A549 (cell line): ENCODE data around the gene KLHL13. TPM values are rescaled to one million over a fixed set of nuclear protein-coding genes. Genes with fewer than 3 reads are reported as not detected.
"Not testable (repeated sequence)": the region's sequence is repeated elsewhere in the genome, so short reads cannot be mapped to it uniquely, and the experiment has no call there.

Experiments
- ATAC-seq, 2 experiments: fragments of 200-7000 bp in 1 of 2; fragments of >200 bp in 1 of 2; cut with Nextera tagmentation in 1 of 2; cut with Tn5 transposase in 1 of 2; 3 replicates each; pipeline versions ENCODE4 v1.8.0 to v1.9.1; 2018 to 2020; ENCODE audit warnings: mild to moderate bottlenecking in 1 of 2, moderate library complexity in 1 of 2
- CTCF ChIA-PET: fragments of 300-600 bp; sonication (Branson Sonifier 250); formaldehyde crosslinking; extraction: SDS; loops from one replicate; lab custom pipeline; 2021; ENCODE audit warnings: antibody characterized with exemption, inconsistent platforms; lab: Yijun Ruan, JAX
- POLR2A ChIA-PET: fragments of 350-600 bp; formaldehyde crosslinking; extraction: SDS; loops from one replicate; lab custom pipeline; 2021; ENCODE audit warnings: antibody characterized with exemption, inconsistent platforms; lab: Yijun Ruan, JAX
- DNase-seq, 2 experiments: peaks; one replicate each; pipeline versions ENCODE4 v3.0.0 to v3.0.0-alpha.2; 2011 to 2016; ENCODE audit warnings: low read depth in 1 of 2, low spot score in 1 of 2
- FAIRE-seq: peaks from 2 replicates; lab custom pipeline; 2011; peaks lifted over from hg19 to GRCh38; lab: Jason Lieb, UNC
- H3K27ac ChIP-seq, 2 experiments: fragments of >200 bp; sonication (Bioruptor Twin); formaldehyde crosslinking; 3 replicates each; pipeline ENCODE4 v1.5.1; 2016 to 2017
- H3K4me1 ChIP-seq: fragments of >200 bp; sonication (Bioruptor Twin); formaldehyde crosslinking; 3 replicates; pipeline ENCODE4 v1.6.1; 2016
- H3K4me2 ChIP-seq: fragments of >200 bp; sonication (Bioruptor Twin); formaldehyde crosslinking; 3 replicates; pipeline ENCODE4 v1.6.1; 2016
- H3K4me3 ChIP-seq: fragments of >200 bp; sonication (Bioruptor Twin); formaldehyde crosslinking; 3 replicates; pipeline ENCODE4 v1.5.1; 2016
- H3K9me3 ChIP-seq: fragments of >200 bp; sonication (Bioruptor Twin); formaldehyde crosslinking; 3 replicates; pipeline ENCODE4 v1.6.1; 2016
- BHLHE40 ChIP-seq: IDR thresholded peaks from 2 replicates; pipeline ENCODE4 v1.6.1; 2012; ENCODE audit warnings: low read depth, low read length, inconsistent platforms
- EHMT2 ChIP-seq: fragments of 200-600 bp; sonication (generic); IDR thresholded peaks from 2 replicates; pipeline ENCODE4 v1.6.1; 2016; ENCODE audit warnings: antibody characterized with exemption, low read depth, mild to moderate bottlenecking, moderate library complexity
- FOSB ChIP-seq: fragments of 250-450 bp; sonication (Bioruptor Pico); IDR thresholded peaks from 2 replicates; pipeline ENCODE4 v1.5.0; 2020; ENCODE audit warnings: mild to moderate bottlenecking, moderate library complexity
- FOXS1 ChIP-seq: fragments of 250-450 bp; sonication (Bioruptor Pico); IDR thresholded peaks from 2 replicates; pipeline ENCODE4 v1.5.0; 2020; ENCODE audit warnings: mild to moderate bottlenecking, moderate library complexity
- HEYL ChIP-seq: fragments of 250-450 bp; sonication (Bioruptor Pico); IDR thresholded peaks from 2 replicates; pipeline ENCODE4 v1.8.0; 2021; ENCODE audit warnings: mild to moderate bottlenecking, moderate library complexity
- HOXB13 ChIP-seq: fragments of 250-450 bp; sonication (Bioruptor Pico); IDR thresholded peaks from 2 replicates; pipeline ENCODE4 v1.5.0; 2020; ENCODE audit warnings: low read depth, mild to moderate bottlenecking, moderate library complexity
- HOXB5 ChIP-seq: fragments of 250-450 bp; sonication (Bioruptor Pico); IDR thresholded peaks from 2 replicates; pipeline ENCODE4 v1.5.0; 2020; ENCODE audit warnings: mild to moderate bottlenecking, moderate library complexity
- JUN ChIP-seq, 2 experiments: fragments of >200 bp; sonication (Bioruptor Twin); formaldehyde crosslinking; IDR thresholded peaks; 2 replicates in 1 of 2; 3 replicates in 1 of 2; pipeline ENCODE4 v1.6.1; 2016 to 2017
- KDM1A ChIP-seq: fragments of 200-600 bp; sonication (generic); IDR thresholded peaks from 2 replicates; pipeline ENCODE4 v1.6.1; 2016; ENCODE audit warnings: low read depth, mild to moderate bottlenecking
- MAZ ChIP-seq: fragments of 150-350 bp; IDR thresholded peaks from 2 replicates; pipeline ENCODE4 v1.6.1; 2014; ENCODE audit warnings: antibody characterized with exemption, low read depth, low read length, borderline replicate concordance
- NFE2L2 ChIP-seq: fragments of 150-350 bp; conservative IDR thresholded peaks from 2 replicates; pipeline ENCODE4 v1.6.1; 2014; ENCODE audit warnings: low read length
- NPAS2 ChIP-seq: fragments of 250-450 bp; sonication (Bioruptor Pico); IDR thresholded peaks from 2 replicates; pipeline ENCODE4 v1.8.0; 2022; ENCODE audit warnings: mild to moderate bottlenecking, moderate library complexity, borderline replicate concordance
- NR3C1 ChIP-seq: fragments of >200 bp; sonication (Bioruptor Twin); formaldehyde crosslinking; IDR thresholded peaks from 3 replicates; pipeline ENCODE4 v1.6.1; 2017
- PHF8 ChIP-seq: fragments of 200-600 bp; sonication (generic); IDR thresholded peaks from 2 replicates; pipeline ENCODE4 v1.6.1; 2016; ENCODE audit warnings: low read depth, mild to moderate bottlenecking, antibody characterized with exemption, moderate library complexity, borderline replicate concordance
- POLR2AphosphoS2 ChIP-seq: conservative IDR thresholded peaks from 2 replicates; pipeline ENCODE4 v1.6.1; 2012; ENCODE audit warnings: low read length, improper control_type of control experiment, inconsistent platforms
- RAD21 ChIP-seq, 2 experiments: fragments of >200 bp in 1 of 2; sonication (Bioruptor Twin) in 1 of 2; formaldehyde crosslinking in 1 of 2; IDR thresholded peaks in 1 of 2; conservative IDR thresholded peaks in 1 of 2; 2 replicates in 1 of 2; 3 replicates in 1 of 2; pipeline ENCODE4 v1.6.1; 2012 to 2018; ENCODE audit warnings: inconsistent platforms in 1 of 2
- RARB ChIP-seq: fragments of 250-450 bp; sonication (Bioruptor Pico); IDR thresholded peaks from 2 replicates; pipeline ENCODE4 v1.8.0; 2021; ENCODE audit warnings: mild to moderate bottlenecking, moderate library complexity
- TFCP2L1 ChIP-seq: fragments of 250-450 bp; sonication (Bioruptor Pico); IDR thresholded peaks from 2 replicates; pipeline ENCODE4 v1.5.0; 2021; ENCODE audit warnings: mild to moderate bottlenecking
- ZC3H11A ChIP-seq: fragments of 450-650 bp; IDR thresholded peaks from 2 replicates; pipeline ENCODE4 v1.6.1; 2014; ENCODE audit warnings: antibody characterized with exemption, mild to moderate bottlenecking
- ZFP36 ChIP-seq: fragments of 450-650 bp; IDR thresholded peaks from 2 replicates; pipeline ENCODE4 v1.6.1; 2014; ENCODE audit warnings: borderline replicate concordance; ENCODE audit not compliant: partially characterized antibody
- ZSCAN20 ChIP-seq: fragments of 250-450 bp; sonication (Bioruptor Pico); IDR thresholded peaks from 2 replicates; pipeline ENCODE4 v1.8.0; 2022; ENCODE audit warnings: mild to moderate bottlenecking, moderate library complexity
- WGBS: methylation state at CpG from one replicate; pipeline ENCODE4 v1.1.6; 2017; ENCODE audit errors: missing lambda C conversion rate; 5-methylcytosine and 5-hydroxymethylcytosine counted together
- polyA plus RNA-seq, 4 experiments: library from polyadenylated mRNA; depleted of rRNA in 3 of 4; stranded (reverse); fragments of >200 nt; fragmentation: RNase III in 1 of 4; extraction: RNeasy Plus Mini Kit Qiagen cat#74134 plus additional on column Dnase treatment in 1 of 4; gene quantifications; 2 replicates in 3 of 4; 3 replicates in 1 of 4; pipeline ENCODE4 v1.2.3, GENCODE V29; 2011 to 2017
- TF ChIP-seq, protein P1 (sequence below): fragments of 150-350 bp; IDR thresholded peaks from 2 replicates; pipeline ENCODE4 v1.6.1; 2014; ENCODE audit warnings: low read depth, mild to moderate bottlenecking, low read length
- TF ChIP-seq, protein P2 (sequence below): IDR thresholded peaks from 2 replicates; pipeline ENCODE4 v1.6.1; 2012; ENCODE audit warnings: low read depth, borderline replicate concordance
- TF ChIP-seq, protein P3 (sequence below): IDR thresholded peaks from 2 replicates; pipeline ENCODE4 v1.6.1; 2012
- TF ChIP-seq, protein P4 (sequence below): fragments of >200 bp; sonication (Bioruptor Twin); formaldehyde crosslinking; IDR thresholded peaks from 3 replicates; pipeline ENCODE4 v1.6.1; 2016
- TF ChIP-seq, protein P5 (sequence below): fragments of 200-600 bp; sonication (generic); IDR thresholded peaks from 2 replicates; pipeline ENCODE4 v1.6.1; 2016; ENCODE audit warnings: antibody characterized with exemption, mild to moderate bottlenecking, moderate library complexity
- TF ChIP-seq, protein P6 (sequence below): fragments of 250-450 bp; sonication (Bioruptor Pico); IDR thresholded peaks from 2 replicates; pipeline ENCODE4 v1.5.0; 2021; ENCODE audit warnings: mild to moderate bottlenecking, moderate library complexity, borderline replicate concordance

The KLHL13 gene
- polyA plus RNA-seq, 2 of the 4 experiments (the other 2 are of a cell fraction), result 0.76 to 1.0 TPM

DNA sequence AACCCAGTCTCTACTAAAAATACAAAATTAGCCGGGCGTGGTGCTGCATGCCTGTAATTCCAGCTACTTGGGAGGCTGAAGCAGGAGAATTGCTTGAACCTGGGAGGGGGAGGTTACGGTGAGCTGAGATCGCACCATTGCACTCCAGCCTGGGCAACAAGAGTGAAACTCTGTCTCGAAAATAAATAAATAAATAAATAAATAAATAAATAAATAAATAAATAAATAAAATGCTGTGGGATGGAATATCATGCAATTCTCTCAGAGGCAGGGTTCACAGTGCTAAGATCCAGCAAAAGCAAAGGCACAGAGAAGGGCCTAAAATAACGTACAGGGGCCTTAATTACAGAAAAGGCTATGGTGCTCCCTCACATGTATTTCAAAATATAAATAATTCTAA lies 114.2 kb downstream of the KLHL13 start:
- H3K4me3 ChIP-seq, ATAC-seq, H3K4me1 ChIP-seq, H3K4me2 ChIP-seq, DNase-seq, H3K9me3 ChIP-seq, CTCF ChIA-PET: not testable (repeated sequence)
- TF ChIP-seq ZC3H11A, result peak; percentile 48
- TF ChIP-seq, all 56 proteins: peak for 1; not testable (repeated sequence) for 55
- H3K27ac ChIP-seq, FAIRE-seq, POLR2A ChIA-PET: not testable (repeated sequence)
- WGBS, result 49% methylated on average over 4 of the region's 6 CpGs

DNA sequence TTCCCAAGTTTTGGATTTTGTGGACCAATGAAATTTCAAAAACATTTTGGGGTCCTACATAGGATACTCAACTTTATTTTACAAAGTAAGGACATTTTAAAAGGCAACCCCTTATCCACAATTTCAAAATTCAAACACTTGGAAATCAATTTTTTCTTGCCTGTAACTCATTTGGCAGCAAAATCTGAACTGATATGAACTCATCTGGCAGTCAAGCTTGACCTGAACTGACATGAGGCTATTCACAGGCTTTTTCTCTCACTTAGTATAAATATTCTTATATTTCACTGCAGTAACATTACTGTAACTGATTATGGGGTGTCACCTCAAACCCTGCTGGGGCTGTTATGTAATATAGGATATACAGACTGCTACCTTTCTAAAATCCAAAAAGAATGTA lies 116.1 kb downstream of the KLHL13 start:
- DNase-seq (no peak), ATAC-seq (no peak), FAIRE-seq (no peak)
- Histone ChIP-seq H3K9me3 (no peaks in the 10 kb centered on the region), H3K4me1 (no peaks in the 10 kb centered on the region), H3K4me2 (no peak overlapping the region), H3K4me3 (no peak overlapping the region), H3K27ac (no peak overlapping the region)
- TF ChIP-seq MAZ (no peak), HEYL (CRISPR knock-in tag) (no peak), HOXB5 (CRISPR knock-in tag) (no peak), TFCP2L1 (CRISPR knock-in tag) (no peak), NPAS2 (CRISPR knock-in tag) (no peak), JUN (IDR thresholded peaks at IDR 0.05) (no peak), ZSCAN20 (no peak), KDM1A (no peak), RARB (CRISPR knock-in tag) (no peak), ZFP36 (no peak), EHMT2 (no peak), BHLHE40 (no peak), PHF8 (no peak), NFE2L2 (no peak), NR3C1 (no peak)
- TF ChIP-seq, protein P1, sequence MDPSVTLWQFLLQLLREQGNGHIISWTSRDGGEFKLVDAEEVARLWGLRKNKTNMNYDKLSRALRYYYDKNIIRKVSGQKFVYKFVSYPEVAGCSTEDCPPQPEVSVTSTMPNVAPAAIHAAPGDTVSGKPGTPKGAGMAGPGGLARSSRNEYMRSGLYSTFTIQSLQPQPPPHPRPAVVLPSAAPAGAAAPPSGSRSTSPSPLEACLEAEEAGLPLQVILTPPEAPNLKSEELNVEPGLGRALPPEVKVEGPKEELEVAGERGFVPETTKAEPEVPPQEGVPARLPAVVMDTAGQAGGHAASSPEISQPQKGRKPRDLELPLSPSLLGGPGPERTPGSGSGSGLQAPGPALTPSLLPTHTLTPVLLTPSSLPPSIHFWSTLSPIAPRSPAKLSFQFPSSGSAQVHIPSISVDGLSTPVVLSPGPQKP, result no peak
- TF ChIP-seq, protein P2, sequence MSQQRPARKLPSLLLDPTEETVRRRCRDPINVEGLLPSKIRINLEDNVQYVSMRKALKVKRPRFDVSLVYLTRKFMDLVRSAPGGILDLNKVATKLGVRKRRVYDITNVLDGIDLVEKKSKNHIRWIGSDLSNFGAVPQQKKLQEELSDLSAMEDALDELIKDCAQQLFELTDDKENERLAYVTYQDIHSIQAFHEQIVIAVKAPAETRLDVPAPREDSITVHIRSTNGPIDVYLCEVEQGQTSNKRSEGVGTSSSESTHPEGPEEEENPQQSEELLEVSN, result no peak
- TF ChIP-seq, protein P3, sequence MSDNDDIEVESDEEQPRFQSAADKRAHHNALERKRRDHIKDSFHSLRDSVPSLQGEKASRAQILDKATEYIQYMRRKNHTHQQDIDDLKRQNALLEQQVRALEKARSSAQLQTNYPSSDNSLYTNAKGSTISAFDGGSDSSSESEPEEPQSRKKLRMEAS, result no peak
- CTCF ChIA-PET, result no interaction called here
- POLR2A ChIA-PET, result no interaction called here

DNA sequence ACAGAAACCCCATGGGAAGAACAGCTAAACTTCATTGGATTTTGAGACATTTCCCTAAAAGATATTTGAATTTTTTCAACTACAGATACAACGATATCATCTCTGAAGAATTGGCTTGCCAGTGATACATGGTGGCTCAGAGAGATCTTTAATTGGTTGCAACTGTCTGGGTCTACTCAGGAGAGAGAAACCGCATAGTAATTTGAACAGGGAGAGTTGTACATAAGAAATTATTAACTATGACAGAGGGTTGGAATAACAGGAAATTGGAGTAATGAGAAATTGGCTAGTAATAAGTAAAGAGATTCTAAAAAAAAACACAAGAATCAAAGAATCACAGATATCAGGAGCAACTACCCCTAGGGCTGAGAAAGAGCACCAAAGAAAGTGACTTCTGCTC lies 118.4 kb downstream of the KLHL13 start:
- H3K4me3 ChIP-seq, result no peak overlapping the region
- DNase-seq (no peak), ATAC-seq (no peak), FAIRE-seq (no peak)
- H3K27ac ChIP-seq, result no peak overlapping the region
- WGBS, result 23% methylated on average over 2 of the region's 2 CpGs
- no peaks in the 10 kb centered on the region for H3K9me3 ChIP-seq
- POLR2A ChIA-PET, result no interaction called here
- H3K4me2 ChIP-seq, result no peak overlapping the region
- H3K4me1 ChIP-seq, result no peaks in the 10 kb centered on the region
- CTCF ChIA-PET, result interaction anchor here (1.6 kb wide), 1 partner anchor 227 kb away, joined by 3 read pairs; no protein-coding TSS in a partner anchor
- TF ChIP-seq BHLHE40 (no peak), HOXB13 (CRISPR knock-in tag) (no peak), FOSB (CRISPR knock-in tag) (no peak), POLR2AphosphoS2 (no peak), TFCP2L1 (CRISPR knock-in tag) (no peak), MAZ (no peak), FOXS1 (CRISPR knock-in tag) (no peak), RAD21 (conservative IDR thresholded peaks at IDR 0.05 in 1 of 2, IDR thresholded peaks at IDR 0.05 in 1 of 2) (no peak)
- TF ChIP-seq, protein P4, sequence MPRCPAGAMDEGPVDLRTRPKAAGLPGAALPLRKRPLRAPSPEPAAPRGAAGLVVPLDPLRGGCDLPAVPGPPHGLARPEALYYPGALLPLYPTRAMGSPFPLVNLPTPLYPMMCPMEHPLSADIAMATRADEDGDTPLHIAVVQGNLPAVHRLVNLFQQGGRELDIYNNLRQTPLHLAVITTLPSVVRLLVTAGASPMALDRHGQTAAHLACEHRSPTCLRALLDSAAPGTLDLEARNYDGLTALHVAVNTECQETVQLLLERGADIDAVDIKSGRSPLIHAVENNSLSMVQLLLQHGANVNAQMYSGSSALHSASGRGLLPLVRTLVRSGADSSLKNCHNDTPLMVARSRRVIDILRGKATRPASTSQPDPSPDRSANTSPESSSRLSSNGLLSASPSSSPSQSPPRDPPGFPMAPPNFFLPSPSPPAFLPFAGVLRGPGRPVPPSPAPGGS, result no peak
- TF ChIP-seq, protein P5, sequence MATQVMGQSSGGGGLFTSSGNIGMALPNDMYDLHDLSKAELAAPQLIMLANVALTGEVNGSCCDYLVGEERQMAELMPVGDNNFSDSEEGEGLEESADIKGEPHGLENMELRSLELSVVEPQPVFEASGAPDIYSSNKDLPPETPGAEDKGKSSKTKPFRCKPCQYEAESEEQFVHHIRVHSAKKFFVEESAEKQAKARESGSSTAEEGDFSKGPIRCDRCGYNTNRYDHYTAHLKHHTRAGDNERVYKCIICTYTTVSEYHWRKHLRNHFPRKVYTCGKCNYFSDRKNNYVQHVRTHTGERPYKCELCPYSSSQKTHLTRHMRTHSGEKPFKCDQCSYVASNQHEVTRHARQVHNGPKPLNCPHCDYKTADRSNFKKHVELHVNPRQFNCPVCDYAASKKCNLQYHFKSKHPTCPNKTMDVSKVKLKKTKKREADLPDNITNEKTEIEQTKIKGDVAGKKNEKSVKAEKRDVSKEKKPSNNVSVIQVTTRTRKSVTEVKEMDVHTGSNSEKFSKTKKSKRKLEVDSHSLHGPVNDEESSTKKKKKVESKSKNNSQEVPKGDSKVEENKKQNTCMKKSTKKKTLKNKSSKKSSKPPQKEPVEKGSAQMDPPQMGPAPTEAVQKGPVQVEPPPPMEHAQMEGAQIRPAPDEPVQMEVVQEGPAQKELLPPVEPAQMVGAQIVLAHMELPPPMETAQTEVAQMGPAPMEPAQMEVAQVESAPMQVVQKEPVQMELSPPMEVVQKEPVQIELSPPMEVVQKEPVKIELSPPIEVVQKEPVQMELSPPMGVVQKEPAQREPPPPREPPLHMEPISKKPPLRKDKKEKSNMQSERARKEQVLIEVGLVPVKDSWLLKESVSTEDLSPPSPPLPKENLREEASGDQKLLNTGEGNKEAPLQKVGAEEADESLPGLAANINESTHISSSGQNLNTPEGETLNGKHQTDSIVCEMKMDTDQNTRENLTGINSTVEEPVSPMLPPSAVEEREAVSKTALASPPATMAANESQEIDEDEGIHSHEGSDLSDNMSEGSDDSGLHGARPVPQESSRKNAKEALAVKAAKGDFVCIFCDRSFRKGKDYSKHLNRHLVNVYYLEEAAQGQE, result no peak
- TF ChIP-seq, protein P6, sequence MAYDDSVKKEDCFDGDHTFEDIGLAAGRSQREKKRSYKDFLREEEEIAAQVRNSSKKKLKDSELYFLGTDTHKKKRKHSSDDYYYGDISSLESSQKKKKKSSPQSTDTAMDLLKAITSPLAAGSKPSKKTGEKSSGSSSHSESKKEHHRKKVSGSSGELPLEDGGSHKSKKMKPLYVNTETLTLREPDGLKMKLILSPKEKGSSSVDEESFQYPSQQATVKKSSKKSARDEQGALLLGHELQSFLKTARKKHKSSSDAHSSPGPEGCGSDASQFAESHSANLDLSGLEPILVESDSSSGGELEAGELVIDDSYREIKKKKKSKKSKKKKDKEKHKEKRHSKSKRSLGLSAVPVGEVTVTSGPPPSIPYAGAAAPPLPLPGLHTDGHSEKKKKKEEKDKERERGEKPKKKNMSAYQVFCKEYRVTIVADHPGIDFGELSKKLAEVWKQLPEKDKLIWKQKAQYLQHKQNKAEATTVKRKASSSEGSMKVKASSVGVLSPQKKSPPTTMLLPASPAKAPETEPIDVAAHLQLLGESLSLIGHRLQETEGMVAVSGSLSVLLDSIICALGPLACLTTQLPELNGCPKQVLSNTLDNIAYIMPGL (CRISPR knock-in tag), result no peak
